HPDE6-E6E7 (cell line): ENCODE results near the gene APEH.

Experiments
- DNase-seq: peaks from one replicate; pipeline ENCODE4 v3.0.0; 2011; ENCODE audit warnings: missing footprints; ENCODE audit errors: extremely low spot score

APEH gene

GRCh38 chr3:49713336-49714105, 39.4 kb downstream of the APEH start:
- DNase-seq: no peak

GRCh38 chr3:49714728-49715550, 40.8 kb downstream of the APEH start:
- no peak for DNase-seq

GRCh38 chr3:49715611-49716121, 41.5 kb downstream of the APEH start:
- DNase-seq: no peak

GRCh38 chr3:49716169-49716568, 42.0 kb downstream of the APEH start:
- DNase-seq: no peak

GRCh38 chr3:49716691-49717210, 42.6 kb downstream of the APEH start:
- DNase-seq: no peak

GRCh38 chr3:49717211-49717958, 43.2 kb downstream of the APEH start:
- DNase-seq: no peak

GRCh38 chr3:49717959-49718857, 44.1 kb downstream of the APEH start:
- DNase-seq: no peak

- no peak for DNase-seq
Measured at GRCh38 chr3:49718858-49719213, 44.7 kb downstream of the APEH start.

GRCh38 chr3:49719214-49719884, 45.2 kb downstream of the APEH start, which contains the start of gene AMIGO3:
Gene AMIGO3, minus strand, starts transcription at chr3:49719684. Its CDS starts 219 bp downstream, at chr3:49719465.
- DNase-seq: peak; percentile 76

- DNase-seq: no peak
Measured at GRCh38 chr3:49720855-49721595, 46.9 kb downstream of the APEH start.

- DNase-seq: no peak
Measured at GRCh38 chr3:49721596-49721895, 47.4 kb downstream of the APEH start.

GRCh38 chr3:49721896-49722781, 48.0 kb downstream of the APEH start:
- DNase-seq: no peak

- no peak for DNase-seq
Measured at GRCh38 chr3:49722896-49723295, 48.7 kb downstream of the APEH start.

- no peak for DNase-seq
Measured at GRCh38 chr3:49723296-49723627, 49.1 kb downstream of the APEH start.

- DNase-seq: peak; percentile 67
Measured at GRCh38 chr3:49723628-49724551, 49.7 kb downstream of the APEH start, which contains the start of gene GMPPB. Gene GMPPB, minus strand, starts transcription at chr3:49723951. Its CDS starts 225 bp downstream, at chr3:49723726.

- no peak for DNase-seq
Measured at GRCh38 chr3:49724586-49724985, 50.4 kb downstream of the APEH start.

- no peak for DNase-seq
Measured at GRCh38 chr3:49725906-49726681, 51.9 kb downstream of the APEH start.
